Stimulated activated naive CD8-positive, alpha-beta T cell treated with anti-CD3 and anti-CD28 coated beads, Interleukin-15, Interleukin-2, amounts not matched to agents 100 U/mL and 50 U/mL, for 24 hours (primary cell): ENCODE data around the gene TPST1.
"Not testable (repeated sequence)": the region's sequence is repeated elsewhere in the genome, so short reads cannot be mapped to it uniquely, and the experiment has no call there.

Source experiments
- ATAC-seq: fragments of 150-1000 bp; cut with Tn5 transposase; one replicate; pipeline ENCODE4 v1.10.0; 2021
- DNase-seq: peaks from one replicate; pipeline ENCODE4 v3.0.0; 2021

TPST1 gene

DNA sequence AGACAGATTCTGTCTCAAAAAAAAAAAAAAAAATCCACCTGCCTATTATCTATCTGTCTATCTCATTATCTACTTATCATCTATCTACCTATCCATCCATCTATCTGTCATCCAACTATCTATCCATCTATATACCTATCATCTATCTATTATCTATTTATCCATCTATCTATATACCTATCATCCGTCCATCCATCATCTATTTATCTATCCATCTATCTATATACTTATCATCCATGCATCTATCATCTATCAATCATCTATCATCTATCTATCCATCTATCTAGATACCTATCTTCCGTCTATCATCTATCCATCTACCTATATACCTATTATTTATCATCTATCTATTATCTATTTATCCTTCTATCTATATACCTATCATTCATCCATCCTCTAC, 16.5 kb upstream of the TPST1 start:
- ATAC-seq (no peak), DNase-seq (no peak)

- ATAC-seq: no peak
- DNase-seq: no peak
Observed at GRCh38 chr7:66189695-66190503, 15.2 kb upstream of the TPST1 start.

GRCh38 chr7:66190504-66190857, 14.7 kb upstream of the TPST1 start:
- DNase-seq: no peak
- no peak for ATAC-seq

DNA sequence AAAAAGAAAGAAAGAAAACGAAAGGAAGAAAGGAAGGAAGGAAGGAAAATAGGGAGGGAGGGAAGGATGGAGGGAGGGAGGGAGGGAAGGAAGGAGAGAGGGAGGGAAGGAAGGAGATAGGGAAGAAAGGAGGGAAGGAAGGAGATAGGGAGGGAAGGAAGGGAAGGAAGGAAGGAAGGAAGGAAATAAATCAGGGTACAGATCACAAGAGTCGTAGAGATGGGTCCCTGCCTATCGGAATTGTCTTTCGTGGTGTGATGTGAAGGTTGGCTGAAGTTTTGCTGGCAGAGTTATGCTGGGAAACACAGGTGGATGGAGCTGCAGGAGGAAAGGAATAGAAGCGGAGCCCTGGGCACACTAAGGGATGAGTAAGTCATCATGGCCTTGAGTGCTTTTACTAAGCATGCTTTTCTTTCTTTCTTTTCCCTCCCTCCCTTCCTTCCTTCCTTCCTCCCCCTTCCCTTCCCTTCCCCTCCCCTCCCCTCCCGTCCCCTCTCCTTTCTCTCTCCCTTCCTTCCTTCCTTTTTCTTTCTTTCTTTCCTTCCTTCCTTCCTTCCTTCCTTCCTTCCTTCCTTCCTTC, 11.9 kb upstream of the TPST1 start:
- DNase-seq (no peak), ATAC-seq (no peak)

GRCh38 chr7:66198469-66198868, 6.7 kb upstream of the TPST1 start:
- ATAC-seq (no peak), DNase-seq (no peak)

- no peak for DNase-seq
- ATAC-seq: no peak
Observed at GRCh38 chr7:66198956-66199355, 6.2 kb upstream of the TPST1 start.

GRCh38 chr7:66202441-66202840, 2.7 kb upstream of the TPST1 start:
- ATAC-seq: no peak
- DNase-seq: no peak

DNA sequence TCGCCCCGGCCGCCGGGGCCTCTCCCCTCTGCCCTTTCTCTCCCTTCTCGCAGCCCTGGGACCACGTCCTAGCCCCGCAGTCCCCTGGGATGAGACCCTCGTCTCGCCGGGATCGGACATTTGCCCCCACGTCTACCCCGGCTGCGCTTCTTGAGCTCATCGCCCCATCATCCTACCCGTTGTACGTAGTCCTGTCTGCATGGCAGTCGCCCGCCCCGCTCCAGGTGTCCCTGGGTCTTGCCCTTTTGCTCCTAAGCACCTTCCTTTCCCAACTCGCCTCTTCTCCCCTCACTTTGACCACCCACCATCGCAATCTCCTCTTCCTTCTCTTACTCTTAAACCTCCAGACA, 582 bp downstream of the TPST1 start:
- peak; percentile 30 for DNase-seq
- ATAC-seq: peak; percentile 3

DNA sequence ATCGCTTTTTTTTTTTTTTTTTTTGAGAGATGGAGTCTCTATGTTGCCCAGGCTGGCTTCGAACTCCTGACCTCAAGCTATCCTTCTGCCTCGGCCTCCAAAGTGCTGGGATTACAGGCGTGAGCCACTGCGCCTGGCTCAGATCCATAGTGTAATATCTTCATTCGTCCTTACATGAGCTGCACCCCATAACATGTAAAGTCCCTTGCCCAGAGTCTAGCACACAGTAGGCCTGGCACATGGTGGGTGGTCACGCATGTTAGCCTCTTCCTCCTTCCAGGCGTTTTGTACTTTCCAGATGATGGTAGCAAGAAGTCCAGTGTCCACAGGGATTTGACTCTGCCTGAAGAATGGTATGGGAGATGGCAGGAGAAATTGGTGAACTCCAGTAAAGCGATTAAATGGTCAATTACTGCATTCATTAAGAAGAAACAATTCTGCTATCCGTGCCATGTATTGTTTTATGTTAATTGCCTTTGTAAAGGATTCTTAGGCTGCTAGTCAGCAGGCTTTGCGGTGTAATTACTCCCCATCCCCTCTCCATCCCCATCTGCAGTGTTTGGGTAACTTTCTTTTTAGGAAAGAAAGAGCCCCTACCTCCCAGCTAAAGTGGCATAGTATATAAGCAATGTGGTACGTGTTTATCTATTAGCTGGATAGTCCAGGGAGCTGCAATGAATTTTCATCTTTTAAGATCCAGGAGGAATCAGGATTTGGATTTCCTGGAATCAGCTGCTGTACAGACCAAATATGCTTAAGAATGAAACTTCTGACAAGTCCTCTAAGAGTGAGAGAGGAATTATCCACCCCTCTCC, 1.2 kb downstream of the TPST1 start:
- ATAC-seq: no peak
- no peak for DNase-seq

GRCh38 chr7:66206934-66207240, 1.8 kb downstream of the TPST1 start:
- ATAC-seq: no peak
- no peak for DNase-seq

DNA sequence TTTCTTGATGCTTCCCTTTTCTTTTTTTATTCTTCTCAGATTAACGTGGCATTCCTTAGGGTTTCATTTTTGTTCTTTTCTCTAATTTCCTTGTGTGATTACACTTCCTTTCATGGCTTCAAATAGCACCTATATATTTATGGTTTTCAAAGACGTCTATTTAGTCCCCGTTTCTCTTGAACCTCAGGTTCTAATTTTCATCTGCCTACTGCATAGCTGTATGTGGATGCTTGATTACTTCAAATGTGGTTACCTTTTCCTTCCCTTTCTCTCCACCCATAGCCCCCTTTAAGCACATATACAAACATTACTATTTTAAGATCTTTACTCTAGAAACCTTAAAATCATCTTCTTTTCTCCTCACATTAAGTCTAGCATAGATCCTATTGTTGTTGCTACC, 2.4 kb downstream of the TPST1 start:
- DNase-seq: no peak

DNA sequence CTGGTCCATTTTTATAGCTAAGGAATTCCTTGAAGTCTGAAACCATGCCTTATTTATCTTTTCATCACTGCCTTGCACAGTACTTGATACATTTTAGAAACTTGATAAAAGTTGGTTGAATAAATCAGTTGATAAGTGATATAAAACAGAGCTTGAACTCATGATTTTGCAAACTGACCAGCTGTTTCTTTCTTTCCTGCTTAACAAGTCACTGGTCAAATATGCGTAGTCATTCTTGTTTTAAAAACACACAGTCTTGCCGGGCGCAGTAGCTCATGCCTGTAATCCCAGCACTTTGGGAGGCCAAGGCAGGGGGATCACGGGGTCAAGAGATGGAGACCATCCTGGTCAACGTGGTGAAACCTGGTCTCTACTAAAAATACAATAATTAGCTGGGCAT, 6.3 kb downstream of the TPST1 start:
- no peak for ATAC-seq
- no peak for DNase-seq

More for the DNA sequence above, 2.4 kb downstream of the TPST1 start:
- no peak for ATAC-seq

GRCh38 chr7:66213637-66214036, 8.5 kb downstream of the TPST1 start:
- DNase-seq (no peak), ATAC-seq (no peak)

- DNase-seq (no peak), ATAC-seq (no peak)
Observed at GRCh38 chr7:66216687-66217086, 11.6 kb downstream of the TPST1 start.

GRCh38 chr7:66219805-66220204, 14.7 kb downstream of the TPST1 start:
- no peak for ATAC-seq
- DNase-seq: no peak

DNA sequence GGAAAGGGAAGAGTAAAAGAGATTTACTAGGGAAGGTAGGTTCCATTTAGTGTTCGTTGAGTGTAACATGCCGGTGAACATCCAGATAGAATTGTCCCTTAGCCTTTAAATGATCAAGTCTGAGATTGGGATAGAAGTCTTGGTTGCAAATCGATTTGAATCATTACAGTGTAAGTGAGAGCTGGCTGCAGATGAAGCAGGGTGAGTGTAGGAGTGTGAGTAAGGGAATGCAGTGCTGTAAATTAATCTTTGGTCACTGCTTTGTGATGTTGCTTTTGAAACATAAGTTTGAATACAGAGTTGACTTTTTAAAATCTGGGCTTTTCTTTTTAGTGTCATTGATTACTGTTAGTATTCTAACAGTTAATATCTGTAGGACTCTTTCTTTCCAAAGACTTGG, 16.3 kb downstream of the TPST1 start:
- no peak for ATAC-seq

GRCh38 chr7:66227808-66228207, 22.7 kb downstream of the TPST1 start:
- ATAC-seq: no peak
- no peak for DNase-seq

More for the DNA sequence above, 16.3 kb downstream of the TPST1 start:
- no peak for DNase-seq

DNA sequence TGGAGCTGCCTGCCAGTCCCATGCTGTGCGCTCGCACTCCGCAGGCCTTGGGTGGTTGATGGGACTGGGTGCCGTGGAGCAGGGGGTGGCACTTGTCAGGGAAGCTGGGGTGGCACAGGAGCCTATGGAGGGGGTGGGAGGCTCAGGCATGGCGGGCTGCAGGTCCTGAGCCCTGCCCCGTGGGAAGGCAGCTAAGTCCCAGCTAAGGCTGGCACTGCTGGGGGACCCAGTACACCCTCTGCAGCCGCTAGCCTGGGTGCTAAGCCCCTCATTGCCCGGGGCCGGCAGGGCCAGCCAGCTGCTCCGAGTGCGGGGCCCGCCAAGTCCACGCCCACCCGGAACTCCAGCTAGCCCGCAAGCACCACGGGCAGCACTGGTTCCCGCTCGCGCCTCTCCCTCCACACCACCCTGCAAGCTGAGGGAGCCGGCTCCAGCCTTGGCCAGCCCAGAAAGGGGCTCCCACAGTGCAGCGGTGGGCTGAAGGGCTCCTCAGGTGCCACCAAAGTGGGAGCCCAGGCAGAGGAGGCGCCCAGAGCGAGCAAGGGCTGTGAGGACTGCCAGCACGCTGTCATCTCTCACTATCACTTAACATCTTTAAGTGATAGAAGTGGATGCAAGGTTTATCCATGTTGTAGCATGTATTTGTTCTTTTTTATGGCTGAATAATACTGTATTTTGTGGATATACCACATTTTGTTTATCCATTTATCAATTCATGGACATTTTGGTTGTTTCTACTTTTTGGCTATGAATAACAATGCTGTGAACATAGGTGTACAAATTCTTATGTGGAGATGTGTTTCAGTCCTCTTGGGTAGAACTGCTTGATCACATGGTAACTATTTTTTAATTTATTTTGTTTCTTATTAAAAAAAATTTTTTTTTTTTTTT, 26.4 kb downstream of the TPST1 start:
- ATAC-seq, DNase-seq: not testable (repeated sequence)

DNA sequence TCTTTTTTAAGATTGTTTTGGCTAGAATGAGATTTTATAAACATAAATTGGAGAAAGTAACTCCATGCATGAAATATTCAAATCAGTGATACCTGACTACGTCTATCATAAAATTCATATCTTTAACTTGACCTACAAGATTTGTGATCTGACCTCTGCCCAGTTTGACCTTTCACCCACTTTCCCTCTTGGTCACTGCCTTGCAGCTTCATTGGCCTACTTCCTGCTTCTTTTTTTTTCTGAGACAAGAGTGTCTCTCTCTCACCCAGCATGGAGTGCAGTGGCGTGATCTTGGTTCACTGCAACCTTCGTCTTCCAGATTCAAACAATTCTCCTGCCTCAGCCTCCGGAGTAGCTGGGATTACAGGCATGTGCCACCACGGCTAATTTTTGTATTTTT, 28.5 kb downstream of the TPST1 start:
- no peak for DNase-seq
- no peak for ATAC-seq

- no peak for ATAC-seq
- DNase-seq: no peak
Observed at GRCh38 chr7:66236713-66237303, 31.7 kb downstream of the TPST1 start.

DNA sequence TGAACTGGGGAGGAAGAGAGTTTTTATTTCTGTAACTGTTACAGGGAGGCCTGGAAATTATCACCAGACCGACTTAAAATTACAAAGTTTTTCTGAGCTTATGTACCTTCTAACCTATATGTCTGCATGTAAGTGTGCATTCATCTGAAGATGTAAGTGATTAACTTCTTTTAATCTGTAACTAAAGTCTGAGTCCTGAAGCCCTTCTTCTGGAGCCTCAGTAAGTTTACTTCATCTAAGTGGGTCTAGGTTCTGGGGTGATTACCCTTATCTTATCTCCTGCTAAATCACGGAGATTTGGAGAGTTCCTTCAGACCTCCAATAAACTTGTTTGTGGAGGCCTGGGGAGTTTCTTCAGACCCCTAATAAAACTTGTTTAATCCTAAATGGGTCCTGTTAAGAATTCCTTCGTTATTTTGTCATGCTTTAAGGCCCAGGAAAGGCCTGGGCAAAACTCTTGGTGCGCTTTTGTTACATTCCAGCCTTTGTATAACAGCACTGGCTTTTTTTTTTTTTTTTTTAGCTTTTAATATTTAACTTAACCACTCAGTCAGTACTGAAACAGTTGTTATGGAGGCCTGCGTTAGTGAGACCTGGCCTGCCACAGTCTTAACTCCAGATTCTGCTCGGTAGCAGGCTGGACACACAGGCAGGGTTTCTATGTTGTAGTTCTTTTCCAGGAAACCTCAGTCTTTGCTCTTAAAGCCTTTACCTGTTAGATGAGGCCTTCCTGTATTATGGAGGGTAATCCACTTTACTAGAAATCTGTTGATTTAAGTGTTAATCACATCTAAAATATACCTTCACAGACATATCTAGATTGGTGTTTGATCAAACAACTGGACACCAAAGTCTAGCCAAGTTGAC, 33.0 kb downstream of the TPST1 start:
- DNase-seq: no peak
- no peak for ATAC-seq
